Heart left ventricle (tissue), 13 donors: ENCODE results near the gene BLTP2.

Experiments
- POLR2A ChIP-seq, 2 donors: fragments of 450-650 bp; IDR thresholded peaks; one replicate each; pipeline ENCODE4 v1.6.1; 2017; ENCODE audit warnings: antibody characterized with exemption in 2 of 2, mild to moderate bottlenecking in 2 of 2, moderate library complexity in 2 of 2
- TF ChIP-seq, protein P1 (sequence below), 12 donors: fragments of 200-600 bp; sonication (generic) in 4 of 12; IDR thresholded peaks; one replicate each; pipeline versions ENCODE4 v1.5.0 to v1.8.0; 2018 to 2022; ENCODE audit warnings: antibody characterized with exemption in 12 of 12, mild to moderate bottlenecking in 5 of 12
- donor health status: ischemic (EF 13 %, LVEDD 7.1; RV severe dilation, severe dysfunction).
- donor health status: DM: no; HTN: yes; CAD: no.
- donor health status: DM: no; HTN: no; CAD: no.
- donor health status: ischemic (EF 25% LVEDD 6.9; RV normal size, moderate dysfunction).
- donor health status: ischemic (EF 25% LVEDD 5.7; RV mildly dilated, moderate dysfunction).
- donor health status: ischemic (EF 35%, LVEDD 5.7; RV mildly dilated, moderate dysfunction).
- donor health status: nonischemic (EF 11% LVEDD 7.7; RV severe dilation, severe dysfunction).
- donor health status: DM: yes; HTN: yes; CAD: no.
- donor health status: PGD.
- donor health status: ischemic (EF 29% LVEDD 5.4; RV normal size, mild dysfunction).
- donor health status: nonischemic (EF 23%, LVEDD 6.1; RV moderate dilation, normal function).

DNA sequence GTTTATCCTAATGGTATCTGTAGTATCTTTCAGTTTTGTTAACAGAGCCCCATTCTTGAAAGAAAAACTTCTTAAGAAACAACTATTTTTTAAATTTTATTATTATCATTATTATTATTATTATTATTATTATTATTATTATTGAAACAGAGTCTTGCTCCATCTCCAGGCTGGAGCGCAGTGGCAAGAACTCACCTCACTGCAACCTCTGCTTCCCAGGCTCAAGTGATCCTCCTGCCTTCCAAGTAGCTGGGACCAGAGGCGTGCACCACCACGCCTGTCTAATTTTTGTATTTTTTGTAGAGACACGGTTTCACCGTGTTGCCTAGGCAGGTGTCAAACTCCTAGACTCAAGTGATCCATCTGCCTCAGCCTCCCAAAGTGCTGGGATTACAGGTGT, 40.4 kb upstream of the BLTP2 start:
- TF ChIP-seq, protein P1, sequence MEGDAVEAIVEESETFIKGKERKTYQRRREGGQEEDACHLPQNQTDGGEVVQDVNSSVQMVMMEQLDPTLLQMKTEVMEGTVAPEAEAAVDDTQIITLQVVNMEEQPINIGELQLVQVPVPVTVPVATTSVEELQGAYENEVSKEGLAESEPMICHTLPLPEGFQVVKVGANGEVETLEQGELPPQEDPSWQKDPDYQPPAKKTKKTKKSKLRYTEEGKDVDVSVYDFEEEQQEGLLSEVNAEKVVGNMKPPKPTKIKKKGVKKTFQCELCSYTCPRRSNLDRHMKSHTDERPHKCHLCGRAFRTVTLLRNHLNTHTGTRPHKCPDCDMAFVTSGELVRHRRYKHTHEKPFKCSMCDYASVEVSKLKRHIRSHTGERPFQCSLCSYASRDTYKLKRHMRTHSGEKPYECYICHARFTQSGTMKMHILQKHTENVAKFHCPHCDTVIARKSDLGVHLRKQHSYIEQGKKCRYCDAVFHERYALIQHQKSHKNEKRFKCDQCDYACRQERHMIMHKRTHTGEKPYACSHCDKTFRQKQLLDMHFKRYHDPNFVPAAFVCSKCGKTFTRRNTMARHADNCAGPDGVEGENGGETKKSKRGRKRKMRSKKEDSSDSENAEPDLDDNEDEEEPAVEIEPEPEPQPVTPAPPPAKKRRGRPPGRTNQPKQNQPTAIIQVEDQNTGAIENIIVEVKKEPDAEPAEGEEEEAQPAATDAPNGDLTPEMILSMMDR (IDR thresholded peaks at IDR 0.05): no peak
- TF ChIP-seq POLR2A (IDR thresholded peaks at IDR 0.05): no peak
